NCI-H2171 (cell line): ENCODE measurements around the gene EXD3.

Source experiments
- DNase-seq: peaks from one replicate; lab custom pipeline; 2025; lab: John Stamatoyannopoulos, UW

EXD3 gene

DNA sequence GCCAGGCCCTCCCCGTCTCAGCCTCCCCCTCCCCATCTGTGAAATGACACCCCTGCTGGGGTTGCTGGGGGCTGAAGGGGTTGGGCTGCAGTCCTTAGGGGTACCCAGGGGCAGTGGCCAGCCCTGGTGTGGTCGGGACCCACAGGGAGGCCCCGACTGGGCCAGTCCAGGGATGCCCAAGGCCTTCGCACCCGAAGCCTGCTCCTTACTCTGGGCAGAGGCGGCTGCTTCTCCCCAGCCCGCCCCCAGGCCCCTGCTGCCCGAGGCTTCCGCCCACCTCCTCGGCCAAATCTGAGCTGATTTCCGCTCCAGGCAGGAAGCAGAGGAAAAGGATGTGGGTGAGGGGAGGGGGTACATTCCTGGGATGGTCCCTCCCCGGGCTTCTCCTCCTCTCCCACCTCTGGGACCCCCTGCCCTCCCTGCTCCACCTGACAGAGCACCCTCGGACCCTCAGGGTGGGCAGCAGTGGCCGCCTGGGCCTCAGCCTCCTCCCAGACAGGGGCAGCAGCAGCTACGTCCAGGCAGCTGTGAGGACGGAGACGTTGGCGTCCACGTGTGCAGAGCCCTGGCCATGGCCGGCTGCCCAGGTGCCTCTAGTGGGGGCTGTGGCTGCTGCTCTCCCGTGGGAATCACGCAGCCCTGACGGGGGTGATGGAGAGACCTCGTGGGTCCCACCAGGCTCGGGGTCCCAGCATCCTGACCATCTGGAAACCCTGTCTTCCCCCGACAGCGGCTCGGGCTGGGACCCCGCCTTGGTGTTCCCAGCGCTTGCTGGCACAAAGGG lies 116.7 kb downstream of the EXD3 start:
- no peak for DNase-seq

DNA sequence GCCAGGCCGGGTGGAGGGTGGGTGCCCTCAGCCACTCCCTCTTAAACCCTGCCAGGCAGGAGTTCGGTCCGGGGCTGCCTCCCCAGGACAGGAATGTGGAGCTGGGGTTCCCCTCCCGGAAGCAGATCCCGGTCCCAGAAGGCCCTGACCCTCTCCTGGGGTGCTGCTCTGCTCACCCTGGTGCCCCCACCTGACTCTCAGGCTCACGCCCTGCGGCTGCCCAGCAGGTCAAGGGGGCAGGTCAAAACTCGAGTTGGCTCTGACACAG lies 117.2 kb downstream of the EXD3 start:
- no peak for DNase-seq

DNA sequence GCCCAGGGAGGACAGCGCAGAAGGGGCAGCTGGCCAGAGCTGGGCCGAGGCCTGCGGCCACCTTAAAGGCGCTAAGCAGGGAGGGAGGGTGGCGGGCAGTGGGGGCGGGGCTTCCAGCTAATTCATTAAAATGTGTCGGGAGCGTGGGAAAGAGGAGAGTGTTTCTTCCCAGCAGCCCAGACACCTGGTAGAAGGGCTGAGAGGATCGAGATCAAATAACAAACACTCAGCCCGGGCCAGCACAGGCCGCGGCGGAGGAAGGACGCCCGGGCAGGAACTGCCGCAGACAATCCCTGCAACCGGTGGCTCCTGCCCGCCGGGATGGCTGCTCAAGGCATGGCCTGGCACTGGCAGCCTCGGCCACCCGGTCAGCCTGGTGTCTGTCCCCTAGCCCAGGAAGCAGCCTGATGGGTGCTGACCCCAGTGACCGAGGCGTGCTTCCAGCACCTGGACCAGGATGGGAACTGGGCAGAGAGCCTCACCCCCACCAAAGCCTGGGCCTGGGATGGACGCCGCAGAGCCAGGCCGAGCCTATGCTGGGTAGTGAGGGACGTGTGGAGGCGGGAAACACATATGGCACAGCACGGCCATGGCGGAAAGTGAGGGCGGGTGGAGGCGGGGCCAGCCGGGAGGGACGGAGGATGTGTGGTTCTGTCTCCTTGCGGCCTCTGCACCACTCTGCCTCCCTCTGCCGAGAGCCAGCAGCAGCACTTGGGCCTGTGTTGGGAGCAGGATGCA lies 117.7 kb downstream of the EXD3 start:
- peak; percentile 82 for DNase-seq

GRCh38 chr9:137304383-137305059 lies 118.4 kb downstream of the EXD3 start:
- no peak for DNase-seq

- no peak for DNase-seq
These were observed 119.0 kb downstream of the EXD3 start for GRCh38 chr9:137303893-137304382.

DNA sequence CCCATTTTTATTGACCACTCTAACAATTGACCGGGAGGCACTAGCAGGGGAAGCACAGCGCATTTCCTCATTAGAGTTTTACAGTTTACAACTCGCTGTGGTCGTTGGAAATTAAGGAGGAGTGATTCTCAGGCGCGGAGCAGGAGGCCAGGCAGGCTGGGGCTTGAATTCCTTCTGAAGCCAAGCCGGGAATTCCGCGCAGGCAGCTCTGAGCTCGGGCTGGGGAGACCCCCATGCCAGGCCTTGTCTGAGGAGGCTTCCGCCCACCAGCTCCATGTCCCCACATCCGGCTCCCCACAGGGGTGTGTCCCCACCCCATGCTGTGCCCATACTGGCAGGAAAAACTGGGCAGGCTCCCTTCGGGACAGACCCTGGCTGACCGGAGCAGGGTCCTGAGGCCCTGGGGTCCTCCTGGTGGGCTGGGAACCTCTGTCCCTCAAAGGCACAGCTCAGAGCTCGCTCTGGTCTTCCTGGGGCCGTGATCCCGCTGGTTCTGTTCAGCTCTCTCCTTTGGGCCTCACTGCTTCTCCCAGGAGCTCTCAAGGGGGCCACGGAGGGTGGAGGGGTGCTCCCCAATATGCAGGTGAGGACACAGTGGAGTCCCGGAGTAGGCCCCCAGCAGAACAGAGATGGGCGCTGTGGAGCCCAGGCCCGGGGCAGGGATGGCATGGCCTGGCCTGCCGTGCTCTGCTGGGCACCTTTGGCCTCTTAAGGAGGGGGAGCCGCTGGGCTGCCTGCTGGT lies 119.6 kb downstream of the EXD3 start:
- DNase-seq = no peak

DNA sequence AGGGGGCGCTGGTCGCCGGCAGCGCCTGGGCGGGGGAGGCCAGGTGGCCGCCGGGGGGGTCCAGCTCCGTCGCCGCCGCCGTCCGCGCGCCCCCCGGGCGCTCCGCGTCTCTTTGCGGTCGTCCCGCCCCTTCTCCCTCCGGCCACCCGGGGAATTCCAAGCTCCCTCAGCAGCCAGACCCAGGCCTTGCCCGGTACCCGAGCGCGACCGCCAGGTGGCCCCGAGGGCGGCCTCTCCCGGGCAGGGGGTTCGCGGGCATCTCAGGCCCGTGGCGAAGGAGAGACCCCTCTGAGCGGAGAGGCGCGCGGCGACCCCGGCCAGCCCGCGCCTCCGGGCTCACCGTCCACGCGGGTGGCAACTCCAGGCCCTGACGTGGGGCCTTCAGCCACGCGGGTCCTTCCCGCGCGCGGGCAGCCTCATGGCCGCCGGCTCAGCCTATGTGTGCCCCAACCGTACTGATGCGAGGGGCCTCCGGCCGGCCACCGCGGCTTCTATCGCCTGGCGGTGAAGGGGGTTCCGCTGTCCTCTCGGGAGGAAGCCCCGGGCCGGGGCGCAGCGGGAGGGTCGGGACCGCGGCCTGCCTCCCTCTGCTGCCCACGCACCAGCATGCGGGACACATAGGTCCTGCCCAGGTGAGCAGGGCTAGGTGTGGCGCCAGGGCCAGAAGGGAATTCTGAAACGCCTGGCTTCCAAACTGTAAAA lies 120.4 kb downstream of the EXD3 start:
- DNase-seq = no peak

DNA sequence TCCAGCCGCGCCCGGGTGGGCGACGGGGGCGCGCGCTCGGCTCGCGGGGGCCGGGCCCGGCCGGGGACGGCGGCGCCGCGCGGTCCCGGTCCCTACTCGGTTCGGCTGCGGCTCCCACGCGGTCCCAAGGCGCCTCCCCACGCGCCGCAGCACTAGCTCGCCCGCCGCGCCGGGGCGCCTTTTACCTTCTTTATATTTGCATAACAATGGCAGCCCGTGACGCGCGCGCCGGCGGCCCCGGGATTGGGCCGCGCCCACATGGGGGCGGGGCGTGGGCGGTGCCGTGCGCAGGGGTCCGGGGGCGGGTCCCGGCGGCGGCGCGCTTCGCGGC lies 120.9 kb downstream of the EXD3 start, which contains the start of gene NRARP:
Gene NRARP (minus strand): TSS at position 154 of the 331 bp plus-strand sequence. CDS start 343 bp downstream, outside the sequence.
- DNase-seq = peak; percentile 95

GRCh38 chr9:137301081-137301947 lies 121.6 kb downstream of the EXD3 start:
- DNase-seq = peak; percentile 60

- peak; percentile 35 for DNase-seq
These were observed 122.3 kb downstream of the EXD3 start for GRCh38 chr9:137300567-137301080.

DNA sequence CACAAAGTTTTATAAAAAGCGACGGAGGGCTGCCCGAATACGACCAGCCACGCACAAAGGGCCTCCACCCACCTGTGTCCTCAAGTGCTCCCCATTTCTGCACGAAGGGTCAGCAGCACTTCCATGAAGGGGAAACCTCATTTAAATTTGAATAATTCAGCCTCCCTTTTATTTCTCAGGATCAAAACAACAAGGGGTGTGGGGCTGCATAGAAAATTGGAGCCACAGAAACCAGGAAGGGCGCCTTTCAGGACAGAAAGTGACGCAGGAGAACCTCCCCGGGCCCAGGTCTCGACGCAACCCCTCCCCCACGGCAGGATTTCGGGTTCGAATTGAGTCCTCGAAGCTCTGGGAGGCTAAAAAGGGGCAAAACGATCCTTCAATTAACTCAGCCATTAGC lies 123.0 kb downstream of the EXD3 start:
- DNase-seq = no peak

- no peak for DNase-seq
These were observed 123.8 kb downstream of the EXD3 start for GRCh38 chr9:137299203-137299565.

DNA sequence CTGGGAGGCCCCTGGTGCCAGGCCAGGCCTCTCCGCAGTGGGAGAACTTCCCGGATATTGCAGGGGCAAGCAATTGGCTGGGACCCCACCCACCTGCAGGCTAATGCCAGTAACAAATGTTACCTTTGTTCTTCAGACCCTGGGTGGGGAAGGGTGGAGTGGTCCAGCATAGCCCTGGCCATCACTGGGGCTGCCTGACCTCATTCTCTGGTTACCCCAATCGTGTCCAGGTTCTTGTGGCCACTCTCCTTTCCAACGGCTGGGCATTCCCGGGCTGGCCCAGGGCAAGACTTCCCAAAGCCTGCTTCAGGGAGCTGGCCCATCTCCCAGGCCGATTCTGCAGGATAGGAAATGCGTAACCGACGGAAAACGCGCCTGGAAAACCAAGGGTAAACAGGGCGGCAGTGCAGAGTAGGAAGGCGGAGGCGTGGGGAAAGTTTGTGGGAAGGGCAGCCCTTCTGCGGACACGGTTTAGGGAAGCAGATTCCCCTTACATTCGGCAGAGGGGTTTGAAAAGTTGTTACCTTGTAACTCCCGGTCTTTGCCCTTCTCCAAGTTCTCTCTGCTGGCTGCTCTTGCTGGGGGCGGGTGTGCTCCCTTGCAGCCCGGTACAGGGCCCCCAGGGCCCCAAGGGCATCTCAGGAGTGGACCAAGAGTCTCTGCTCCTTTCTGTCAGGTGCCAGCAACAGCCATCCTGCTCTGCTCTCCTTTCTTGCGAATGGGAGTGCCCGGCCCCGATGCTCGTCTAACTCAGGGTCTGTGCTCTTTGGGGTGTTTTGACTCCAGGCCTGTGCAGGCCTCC lies 124.4 kb downstream of the EXD3 start:
- no peak for DNase-seq

- no peak for DNase-seq
These were observed 125.0 kb downstream of the EXD3 start for GRCh38 chr9:137297966-137298365.

- DNase-seq = no peak
These were observed 126.0 kb downstream of the EXD3 start for GRCh38 chr9:137296670-137297664.

DNA sequence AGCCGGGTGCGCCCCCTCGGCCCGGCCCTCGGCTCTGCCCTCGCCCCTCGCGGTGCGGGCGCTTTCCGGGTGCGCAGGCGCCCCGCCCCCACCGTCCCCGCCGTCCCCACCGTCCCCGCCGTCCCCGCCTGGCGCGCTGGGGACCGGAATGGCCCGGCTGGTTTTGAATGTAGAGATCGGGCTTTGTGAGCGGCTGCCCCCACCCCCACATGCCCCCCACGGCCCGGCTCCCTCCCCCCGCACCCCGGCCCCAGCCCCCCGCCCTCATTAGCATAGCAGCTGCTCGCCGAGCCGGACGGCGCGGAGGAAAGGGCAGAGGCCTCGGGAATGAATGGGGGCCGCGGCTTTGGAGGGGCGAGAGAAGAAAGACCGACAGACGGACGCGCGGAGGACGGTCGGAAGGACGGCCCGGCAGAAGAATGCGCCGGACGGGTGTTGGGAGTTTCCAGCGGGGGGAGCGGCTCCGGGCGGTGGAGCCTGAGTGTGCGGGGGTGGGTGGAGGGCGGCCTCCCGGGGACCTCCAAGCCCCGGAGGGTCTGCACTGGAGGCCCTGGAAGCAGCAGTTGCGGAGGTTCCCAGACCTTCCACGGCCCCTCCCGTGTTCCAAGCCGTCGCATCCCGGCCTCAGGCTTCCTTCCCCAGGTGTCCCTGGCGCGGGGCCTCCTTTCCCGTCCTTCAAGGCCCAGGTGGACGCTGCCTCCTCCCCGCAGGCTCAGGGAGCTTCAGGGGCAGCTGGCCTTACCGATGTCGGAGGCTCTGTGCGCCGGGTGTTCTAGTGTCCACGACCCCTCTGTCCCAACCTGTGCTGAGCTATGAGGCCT lies 126.9 kb downstream of the EXD3 start:
- no peak for DNase-seq

DNA sequence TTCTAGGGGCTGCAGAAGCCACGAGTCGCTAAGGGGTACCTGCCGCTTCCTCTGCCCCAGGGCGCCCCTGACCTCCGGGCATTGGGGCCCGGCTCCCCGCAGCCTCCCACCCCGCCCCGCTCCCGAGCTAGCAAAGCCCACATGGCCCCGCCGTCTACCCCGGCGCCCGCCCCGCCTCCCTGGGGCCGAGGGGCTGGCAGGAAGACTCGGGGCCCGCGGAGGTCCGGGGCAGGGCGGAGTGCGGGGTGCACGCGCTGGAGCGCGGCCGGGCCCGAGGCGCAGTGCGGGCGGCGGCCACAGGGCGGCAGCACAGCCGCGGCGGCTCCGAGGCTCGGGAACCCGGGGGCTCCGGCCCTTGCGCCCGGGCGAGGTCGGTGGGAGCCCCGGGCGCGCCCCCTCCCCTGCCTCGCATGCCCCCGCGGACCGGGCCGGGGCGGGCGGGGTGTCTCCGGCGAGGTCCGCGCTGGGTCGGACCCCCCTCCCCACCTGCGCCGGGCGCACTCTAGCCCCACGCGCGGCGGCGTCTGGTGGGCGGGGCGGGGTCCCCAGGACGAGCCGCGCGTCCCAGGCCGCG lies 127.6 kb downstream of the EXD3 start:
- DNase-seq = peak; percentile 40
